UCSD-AML1 (cell line): ENCODE measurements around the gene GPLD1.

Experiments
- DNase-seq: peaks from one replicate; lab custom pipeline; 2025; ENCODE audit not compliant: unreplicated experiment; lab: John Stamatoyannopoulos, UW

GPLD1 gene

DNA sequence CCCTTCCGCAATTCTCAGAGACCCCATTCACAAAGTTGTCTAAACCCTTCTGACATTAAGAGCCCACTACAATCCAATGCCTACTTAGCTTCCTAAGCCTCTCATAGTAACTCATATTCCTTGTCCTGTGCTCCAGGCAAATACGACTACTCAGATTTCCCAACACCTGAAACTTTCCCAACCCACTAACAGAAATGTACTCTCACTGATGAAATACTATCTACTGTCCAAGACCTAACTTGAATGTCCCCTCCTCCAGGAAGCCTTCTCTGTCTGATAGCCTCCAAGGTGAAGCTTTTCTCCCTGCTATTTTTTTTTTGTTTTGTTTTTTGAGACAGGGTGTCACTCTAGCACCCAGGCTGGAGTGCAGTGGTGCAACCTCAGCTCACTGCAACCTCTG lies 30.4 kb downstream of the GPLD1 start:
- no peak for DNase-seq

DNA sequence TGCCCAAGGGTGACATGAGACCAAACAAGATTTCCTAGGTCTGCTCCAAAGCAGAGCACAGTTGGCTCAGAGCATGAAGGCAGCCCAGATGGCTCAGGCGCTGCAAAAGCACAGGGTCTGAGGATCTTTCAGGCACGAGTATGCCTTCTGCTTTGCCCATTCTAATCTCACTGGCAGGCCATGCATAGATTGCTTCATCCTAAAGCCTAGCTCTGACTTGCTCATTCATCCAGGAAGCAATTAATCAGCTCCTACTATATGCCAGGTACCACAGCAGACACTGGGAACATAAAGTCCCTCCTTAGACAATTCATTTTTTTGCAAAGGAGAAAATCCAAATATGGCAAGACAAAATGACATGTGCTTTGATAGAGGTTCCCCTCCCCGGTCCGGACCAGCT lies 31.2 kb downstream of the GPLD1 start:
- DNase-seq: no peak

DNA sequence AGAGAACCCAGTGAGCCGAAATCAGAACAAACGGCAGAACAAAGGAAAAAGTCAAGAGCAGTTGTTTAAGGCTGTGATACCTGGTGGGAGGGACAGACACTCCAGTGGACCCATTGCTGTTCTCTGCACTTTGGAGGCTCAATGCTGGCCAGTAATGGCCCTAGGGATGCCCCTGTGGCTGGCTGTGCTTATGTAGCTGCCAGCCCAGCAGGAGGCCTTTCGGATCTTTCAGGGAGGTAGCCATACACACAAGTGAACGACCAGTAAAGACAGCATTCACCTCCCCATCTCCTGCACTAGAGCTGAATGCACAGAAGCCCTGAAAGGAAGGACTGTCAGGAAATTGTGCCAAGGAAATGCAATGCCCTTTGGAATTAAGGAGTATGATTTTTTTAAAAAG lies 34.3 kb downstream of the GPLD1 start:
- no peak for DNase-seq

GRCh38 chr6:24454452-24454851 lies 34.9 kb downstream of the GPLD1 start:
- no peak for DNase-seq

DNA sequence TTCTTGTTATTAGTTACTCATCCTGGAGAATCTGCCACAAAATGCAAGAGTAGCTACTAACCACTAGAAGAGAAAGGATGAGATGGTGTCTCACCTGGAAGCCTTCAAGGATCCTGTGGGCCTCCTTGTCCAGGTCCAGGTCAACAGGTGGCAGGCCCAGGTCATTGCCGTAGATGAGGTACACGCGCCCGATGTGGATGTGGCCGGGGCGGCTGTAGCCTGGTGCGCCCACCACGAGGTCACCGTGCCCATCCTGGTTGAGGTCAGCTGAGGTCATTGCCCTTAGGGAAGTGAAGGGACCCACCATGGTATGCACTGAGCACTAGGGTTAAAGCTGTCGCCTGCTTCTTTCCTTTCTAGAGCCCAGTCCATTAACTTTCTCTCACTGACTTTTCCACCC lies 35.5 kb downstream of the GPLD1 start:
- DNase-seq: no peak

- DNase-seq: no peak
Measured at GRCh38 chr6:24451581-24452388, 37.6 kb downstream of the GPLD1 start.

DNA sequence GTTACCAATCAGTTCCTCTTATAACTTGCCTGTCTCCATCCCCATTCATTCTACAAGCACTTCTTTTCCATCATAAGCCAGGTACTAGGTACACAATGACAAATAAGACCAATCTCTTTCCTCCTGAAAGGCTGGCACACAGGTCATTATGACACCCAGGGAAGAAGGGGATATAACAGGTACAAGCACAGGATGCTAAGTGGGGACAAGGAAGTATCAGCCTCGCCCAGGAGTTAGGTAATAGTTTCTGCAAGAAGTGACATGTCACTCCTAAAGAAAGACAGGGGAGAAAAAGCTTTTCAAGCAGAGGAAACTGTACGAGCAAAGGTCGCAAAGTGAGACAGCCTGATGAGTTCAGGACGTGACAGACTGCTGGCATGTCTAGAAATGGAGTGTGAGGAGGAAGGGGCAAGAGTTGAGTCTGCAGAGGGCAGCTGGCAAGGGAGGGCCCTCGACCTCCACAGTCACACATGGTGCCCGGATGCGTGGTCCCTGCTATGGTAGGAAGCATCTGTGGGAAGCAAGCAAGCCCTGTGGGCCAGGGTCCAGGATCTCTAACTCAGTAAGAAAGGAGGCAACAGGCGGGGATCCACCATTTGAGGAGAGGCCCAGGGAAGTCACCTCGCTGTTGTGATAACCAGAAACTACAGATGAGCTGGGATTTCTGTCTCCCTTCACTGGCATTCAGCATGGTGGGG lies 40.4 kb downstream of the GPLD1 start:
- no peak for DNase-seq

DNA sequence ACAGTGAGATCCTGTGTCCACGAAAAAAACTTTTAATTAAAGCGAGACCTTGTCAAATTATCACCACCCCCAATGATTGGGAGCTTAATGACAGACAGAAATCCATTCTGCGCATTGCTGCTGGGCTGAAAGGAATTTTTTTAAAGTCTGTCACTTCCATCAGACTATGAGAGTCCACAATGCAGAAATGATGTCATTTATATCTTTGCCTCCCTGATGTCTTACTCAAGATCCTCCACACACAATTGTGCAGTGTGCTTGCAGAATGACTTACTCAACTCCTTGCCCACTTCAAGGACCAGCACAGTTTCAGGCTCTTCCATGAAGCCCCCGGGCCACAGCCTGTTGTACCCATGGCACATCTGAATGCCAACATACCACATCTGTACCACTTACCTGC lies 41.0 kb downstream of the GPLD1 start:
- DNase-seq: no peak

- no peak for DNase-seq
Measured at GRCh38 chr6:24446670-24447069, 42.7 kb downstream of the GPLD1 start.

- no peak for DNase-seq
Measured at GRCh38 chr6:24445704-24446103, 43.7 kb downstream of the GPLD1 start.

DNA sequence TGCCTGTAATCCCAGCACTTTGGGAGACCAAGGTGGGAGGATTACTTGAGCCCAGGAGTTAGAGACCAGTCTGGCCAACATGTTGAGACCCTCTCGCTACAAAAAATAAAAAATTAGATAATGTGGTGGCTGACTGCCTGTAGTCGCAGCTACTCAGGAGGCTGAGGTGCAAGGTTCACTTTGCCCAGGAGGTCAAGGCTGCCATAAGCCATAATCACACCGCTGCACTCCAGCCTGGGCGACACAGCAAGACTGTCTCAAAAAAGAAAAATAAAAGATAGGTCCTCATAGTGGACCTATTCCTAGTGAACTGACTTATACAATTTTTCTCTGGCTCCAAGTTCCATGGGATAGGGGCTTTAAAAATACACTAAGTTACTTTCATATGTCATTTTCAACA lies 44.8 kb downstream of the GPLD1 start:
- no peak for DNase-seq

DNA sequence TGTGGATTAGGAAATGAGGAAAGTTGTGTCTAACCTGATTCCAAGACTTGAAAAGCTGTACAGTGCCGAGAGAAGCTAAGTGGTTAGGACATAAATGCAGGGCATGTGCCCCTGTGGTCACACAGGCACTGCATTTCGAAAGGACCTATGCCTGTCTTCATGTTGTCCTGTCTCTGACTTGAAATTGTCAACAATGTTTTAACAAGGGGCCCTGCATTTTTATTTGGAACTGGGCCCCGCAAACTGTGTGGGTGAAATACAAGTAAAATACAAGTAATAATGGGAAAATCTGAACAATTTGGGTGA lies 47.8 kb downstream of the GPLD1 start:
- no peak for DNase-seq

DNA sequence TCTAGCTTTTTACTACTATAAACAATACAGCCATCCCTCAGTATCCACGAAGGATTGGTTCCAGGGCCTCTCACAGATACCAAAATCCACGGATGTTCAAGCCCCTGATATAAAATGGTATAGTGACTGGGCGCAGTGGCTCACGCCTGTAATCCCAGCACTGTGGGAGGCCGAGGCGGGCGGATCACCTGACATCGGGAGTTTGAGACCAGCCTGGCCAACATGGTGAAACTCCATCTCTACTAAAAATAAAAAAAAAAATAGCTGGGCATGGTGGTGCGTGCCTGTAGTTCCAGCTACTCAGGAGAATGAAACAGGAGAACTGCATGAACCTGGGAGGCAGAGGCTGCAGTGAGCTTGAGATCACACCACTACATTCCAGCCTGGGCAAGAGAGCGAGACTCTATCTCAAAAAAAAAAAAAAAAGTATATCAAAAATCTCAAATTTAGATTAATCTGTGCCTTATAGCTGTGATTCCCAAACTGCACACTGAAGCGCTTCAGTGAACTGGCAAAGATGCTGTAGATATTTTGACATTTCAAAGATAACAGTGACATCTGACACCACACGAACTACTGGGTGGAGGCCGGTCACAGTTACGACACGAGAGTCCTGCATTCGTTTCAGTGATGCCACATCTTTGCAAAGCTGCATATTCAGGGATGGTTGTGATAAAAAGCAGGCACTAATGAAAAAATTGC lies 48.3 kb downstream of the GPLD1 start:
- DNase-seq: no peak

DNA sequence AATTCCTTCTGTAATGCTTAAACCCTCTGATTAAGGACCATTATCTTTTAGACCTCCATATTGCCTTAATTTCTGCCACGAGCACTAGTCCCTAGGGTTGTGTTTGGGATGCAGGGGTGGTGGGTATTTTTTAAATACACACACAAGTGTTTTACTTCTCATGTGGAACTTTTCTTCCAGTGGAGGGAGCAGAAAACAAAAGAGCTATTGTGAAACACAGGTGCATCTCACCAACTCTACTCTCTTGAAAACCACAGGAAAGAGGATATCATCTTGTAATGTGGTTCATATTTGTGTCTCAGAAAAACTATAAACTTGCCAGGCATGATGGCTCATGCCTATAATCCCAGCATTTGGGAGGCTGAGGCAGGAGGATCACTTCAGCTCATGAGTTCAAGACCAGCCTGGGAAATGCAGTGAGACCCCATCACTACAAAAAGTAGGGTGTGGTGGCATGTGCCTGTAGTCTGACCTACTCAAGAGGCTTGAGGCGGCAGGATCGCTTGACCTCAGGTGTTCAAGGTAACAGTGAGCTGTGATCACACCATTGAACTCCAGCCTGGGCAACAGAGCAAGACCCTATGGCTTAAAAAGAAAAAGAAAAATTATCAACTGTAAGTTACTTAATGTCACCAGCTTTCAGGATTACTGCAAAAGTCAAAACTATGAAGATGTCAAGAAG lies 49.4 kb downstream of the GPLD1 start:
- no peak for DNase-seq

DNA sequence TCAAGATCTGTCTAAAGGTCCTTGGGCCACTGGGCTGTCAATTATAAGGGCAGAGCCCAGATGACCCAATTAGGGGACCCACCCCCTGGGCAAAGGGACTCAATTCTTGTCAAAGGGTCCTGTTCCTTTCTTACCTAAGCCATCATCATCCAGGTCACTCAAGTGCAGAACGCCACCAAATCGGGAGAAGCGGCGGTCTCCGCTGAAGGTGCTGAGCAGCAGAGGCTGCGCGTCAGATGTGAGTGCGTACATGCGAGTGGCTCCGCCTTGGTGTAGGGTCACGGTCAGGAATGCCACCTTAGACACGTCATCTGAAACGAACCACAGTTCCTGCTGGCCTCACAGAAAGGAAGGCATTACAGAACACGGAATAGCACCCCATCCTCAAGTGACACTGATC lies 52.4 kb downstream of the GPLD1 start:
- DNase-seq: no peak

GRCh38 chr6:24432611-24433010 lies 56.8 kb downstream of the GPLD1 start:
- no peak for DNase-seq

DNA sequence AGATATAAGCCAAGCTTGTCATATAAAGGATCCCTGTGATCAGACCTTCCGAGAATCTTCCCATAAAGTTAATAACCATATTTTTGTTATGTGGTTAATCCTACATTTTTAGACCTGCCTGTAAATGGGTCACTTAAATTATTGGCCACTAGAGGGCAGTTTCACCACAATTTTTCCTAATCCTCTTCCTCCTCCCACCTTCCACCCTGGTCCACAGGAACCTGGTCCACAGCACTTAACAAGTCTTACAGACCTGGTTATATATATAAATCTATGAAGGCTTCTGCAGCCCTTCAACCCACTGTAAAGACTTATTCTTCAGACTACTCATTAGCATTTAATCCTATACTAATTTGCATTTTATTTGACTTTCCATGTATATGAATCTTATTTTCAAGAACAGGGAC lies 58.3 kb downstream of the GPLD1 start:
- DNase-seq: no peak

- DNase-seq: no peak
Measured at GRCh38 chr6:24430086-24430485, 59.3 kb downstream of the GPLD1 start.

DNA sequence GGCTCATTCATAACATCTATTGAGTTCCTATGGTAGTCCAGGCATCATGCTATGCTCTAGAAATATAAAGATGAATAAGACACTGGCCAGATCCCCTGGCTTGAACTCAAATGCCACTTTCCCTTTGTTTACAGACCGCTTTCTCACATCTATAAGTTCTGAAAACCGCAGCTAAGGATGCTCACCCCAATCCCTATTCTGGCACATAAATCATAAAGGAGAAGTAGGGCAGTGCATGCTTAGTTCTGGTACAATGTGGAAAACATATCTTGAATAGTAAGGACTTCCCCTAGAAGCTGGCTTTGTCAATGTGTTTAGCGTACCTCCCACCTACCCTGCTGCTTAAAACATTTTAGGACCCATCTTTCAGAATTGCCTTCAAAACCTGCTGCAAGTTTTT lies 60.2 kb downstream of the GPLD1 start:
- DNase-seq: no peak

DNA sequence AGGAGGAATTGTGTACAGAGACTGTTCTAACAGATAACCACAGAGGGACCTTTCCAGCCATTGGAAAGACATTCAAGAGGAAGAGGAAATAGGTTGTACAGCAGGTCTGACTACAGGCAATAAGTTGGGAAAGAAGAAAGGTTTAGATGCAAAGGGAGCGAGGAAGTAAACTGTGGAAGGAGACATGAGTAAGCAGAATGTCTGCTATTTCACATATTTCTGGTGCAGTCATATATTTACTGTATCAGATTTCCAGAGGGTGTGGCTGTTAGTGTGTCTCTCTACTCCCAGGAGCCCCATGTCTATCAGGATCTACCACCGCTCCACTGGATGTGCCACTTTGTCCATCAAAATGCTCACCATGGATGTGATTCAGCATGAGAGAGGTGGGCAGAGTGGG lies 60.8 kb downstream of the GPLD1 start:
- DNase-seq: no peak

DNA sequence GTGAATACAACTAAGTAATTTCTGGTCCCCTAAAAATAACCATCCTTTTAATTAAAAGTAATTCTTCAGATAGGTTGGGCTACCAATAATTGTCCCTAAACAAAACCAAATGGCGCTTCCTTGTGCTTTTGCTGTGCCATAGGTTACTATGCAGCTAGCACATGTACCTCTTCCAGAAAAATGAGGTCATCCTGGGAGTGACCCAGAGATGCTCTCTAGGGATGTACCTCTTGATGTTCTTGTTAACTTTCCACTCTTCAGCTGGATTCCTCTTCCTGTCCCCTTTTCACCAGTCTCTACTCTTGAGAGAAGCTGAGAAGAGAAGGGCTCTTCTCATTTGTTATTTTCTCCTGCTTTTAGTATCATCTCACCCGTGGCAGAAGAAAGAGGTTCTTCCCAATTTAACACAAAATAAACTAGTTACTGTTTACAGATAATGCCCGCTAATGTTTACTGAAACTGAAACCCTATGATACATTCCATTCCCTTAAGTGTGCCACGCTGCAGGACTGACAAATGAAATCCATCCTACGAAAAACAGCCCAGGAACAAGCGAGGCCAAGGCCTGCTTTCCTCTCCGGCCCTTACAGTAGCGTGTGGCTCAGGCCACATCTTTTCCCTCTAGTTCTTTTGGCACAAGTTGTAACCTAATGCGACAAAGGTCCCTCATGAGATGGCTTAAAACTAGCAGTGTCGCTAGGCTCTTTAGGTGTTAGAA lies 62.5 kb downstream of the GPLD1 start:
- no peak for DNase-seq
